ENCODE measurements around the gene FER.

- no peak for TF ChIP-seq EZH2phosphoT487 (IDR thresholded peaks at IDR 0.05; ENCODE audit: borderline replicate concordance, low read length)
- TF ChIP-seq EZH2 (IDR thresholded peaks at IDR 0.05; ENCODE audit: low read length, unreplicated experiment): no peak
These were observed 137.0 kb downstream of the FER start for GRCh38 chr5:108884736-108885135.
